ENCODE data around the gene NSD1.

GRCh38 chr5:177339107-177339638 is 205.6 kb downstream of the NSD1 start:
- TF ChIP-seq CTCF (IDR thresholded peaks at IDR 0.05) (no peak), POLR2A (IDR thresholded peaks at IDR 0.05) (no peak)
